DOHH2 (cell line): ENCODE data around the gene RSAD2.

Experiments used
- H3F3A ChIP-seq: fragments of 200-600 bp; sonication (generic), shearing (Covaris generic); 2 replicates; pipeline ENCODE4 v1.6.0; 2016; ENCODE audit warnings: antibody characterized with exemption, mild to moderate bottlenecking; ENCODE audit not compliant: control insufficient read depth, insufficient read depth
- H3K27ac ChIP-seq: fragments of 200-600 bp; sonication (generic); 2 replicates; pipeline ENCODE4 v1.5.1; 2014; ENCODE audit warnings: low read depth, mild to moderate bottlenecking, low read length, moderate library complexity
- H3K27me3 ChIP-seq: fragments of 200-600 bp; sonication (generic); 2 replicates; pipeline ENCODE4 v1.6.1; 2014; ENCODE audit warnings: mild to moderate bottlenecking, low read length, mixed read lengths; ENCODE audit not compliant: control insufficient read depth
- H3K36me3 ChIP-seq: fragments of 200-600 bp; sonication (generic); 2 replicates; pipeline ENCODE4 v1.6.1; 2014; ENCODE audit warnings: mild to moderate bottlenecking, low read length, moderate library complexity, mixed read lengths; ENCODE audit not compliant: control insufficient read depth
- H3K4me1 ChIP-seq: fragments of 200-600 bp; sonication (generic); 2 replicates; pipeline ENCODE4 v1.6.1; 2014; ENCODE audit warnings: mild to moderate bottlenecking, low read length, mixed read lengths; ENCODE audit not compliant: control insufficient read depth
- H3K4me2 ChIP-seq: fragments of 200-600 bp; sonication (generic); 2 replicates; pipeline ENCODE4 v1.6.0; 2014; ENCODE audit warnings: mild to moderate bottlenecking, low read length, moderate library complexity
- H3K4me3 ChIP-seq: fragments of 200-600 bp; sonication (generic); 2 replicates; pipeline ENCODE4 v1.5.1; 2014; ENCODE audit warnings: mild to moderate bottlenecking, low read length, mixed read lengths
- H3K79me2 ChIP-seq: fragments of 200-600 bp; sonication (generic); 2 replicates; pipeline ENCODE4 v1.6.1; 2014; ENCODE audit warnings: mild to moderate bottlenecking, low read length, mixed read lengths; ENCODE audit not compliant: control insufficient read depth
- H3K9me2 ChIP-seq: fragments of 200-600 bp; sonication (generic); replicated peaks from 2 replicates; pipeline ENCODE4 v1.6.1; 2014; ENCODE audit warnings: mild to moderate bottlenecking, low read length, mixed read lengths; ENCODE audit not compliant: control insufficient read depth
- H3K9me3 ChIP-seq: fragments of 200-600 bp; sonication (generic); 2 replicates; pipeline ENCODE4 v1.6.1; 2014; ENCODE audit warnings: antibody characterized with exemption, low read length, mixed read lengths; ENCODE audit not compliant: control insufficient read depth, insufficient read depth
- H4K20me1 ChIP-seq: fragments of 200-600 bp; sonication (generic); 2 replicates; pipeline ENCODE4 v1.6.0; 2014; ENCODE audit warnings: low read depth, mild to moderate bottlenecking, antibody characterized with exemption, low read length, moderate library complexity; ENCODE audit not compliant: control insufficient read depth, insufficient read depth
- CTCF ChIP-seq: fragments of 200-600 bp; sonication (generic); IDR thresholded peaks from one replicate; pipeline ENCODE4 v1.5.1; 2014; ENCODE audit warnings: antibody characterized with exemption, mild to moderate bottlenecking, low read depth, low read length; ENCODE audit not compliant: poor library complexity, severe bottlenecking
- EZH2phosphoT487 ChIP-seq: fragments of 200-600 bp; sonication (generic); IDR thresholded peaks from 2 replicates; pipeline ENCODE4 v1.6.1; 2017; ENCODE audit warnings: borderline replicate concordance, mild to moderate bottlenecking, antibody characterized with exemption, low read length, moderate library complexity, mixed read lengths

Gene RSAD2

DNA sequence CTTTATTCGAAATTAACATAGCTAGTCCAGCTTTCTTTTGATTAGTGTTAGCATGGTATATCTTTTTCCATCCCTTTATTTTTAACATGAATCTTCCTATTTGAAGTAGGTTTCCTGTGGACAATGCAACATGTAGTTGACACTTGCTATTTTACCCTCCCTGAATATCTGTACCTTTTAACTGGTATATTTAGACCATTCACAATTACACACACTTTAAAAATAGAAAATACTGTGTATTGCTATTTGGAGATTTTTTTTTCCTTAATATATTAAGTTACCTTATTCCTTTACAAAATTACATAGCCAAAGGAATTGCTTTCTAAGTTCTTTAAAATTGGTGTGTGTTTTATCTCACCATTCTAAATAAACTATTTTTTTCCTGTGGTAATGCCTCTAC lies 54.6 kb downstream of the RSAD2 start:
- no peaks in the 10 kb centered on the region for H3F3A ChIP-seq
- H3K4me2 ChIP-seq = no peak overlapping the region
- no peak overlapping the region for H3K4me3 ChIP-seq
- H3K79me2 ChIP-seq = no peaks in the 10 kb centered on the region
- no peaks in the 10 kb centered on the region for H3K36me3 ChIP-seq
- no peak overlapping the region for H3K27ac ChIP-seq
- H3K27me3 ChIP-seq = no peaks in the 10 kb centered on the region
- H4K20me1 ChIP-seq = no peaks in the 10 kb centered on the region
- no peaks in the 10 kb centered on the region for H3K9me2 ChIP-seq
- TF ChIP-seq EZH2phosphoT487 = no peak
- no peak for TF ChIP-seq CTCF
- H3K4me1 ChIP-seq = no peaks in the 10 kb centered on the region
- H3K9me3 ChIP-seq = no peaks in the 10 kb centered on the region

DNA sequence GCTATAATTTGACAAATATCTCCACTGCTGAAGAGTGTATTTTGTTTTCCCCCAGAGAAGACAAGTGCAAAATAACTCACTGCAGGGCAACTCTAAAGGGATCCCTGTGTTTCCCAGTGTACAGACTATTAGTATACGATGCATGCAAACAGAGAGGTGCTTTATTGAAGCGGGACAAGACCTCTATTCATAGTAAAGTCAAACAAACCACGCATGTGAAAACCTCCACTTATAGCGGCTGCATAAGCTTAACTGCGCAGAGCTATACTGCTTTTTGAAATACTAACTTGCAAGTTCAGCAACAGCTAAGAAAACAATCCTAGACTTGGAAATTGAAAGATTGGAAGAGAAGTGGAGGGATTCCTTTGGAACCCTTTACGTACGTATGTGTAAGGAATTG lies 55.3 kb downstream of the RSAD2 start:
- TF ChIP-seq EZH2phosphoT487 (no peak), CTCF (no peak)
- no peak overlapping the region for H3K27ac ChIP-seq
- no peaks in the 10 kb centered on the region for H3K9me3 ChIP-seq

GRCh38 chr2:6933911-6934310 lies 56.3 kb downstream of the RSAD2 start:
- Histone ChIP-seq H3K79me2 (no peaks in the 10 kb centered on the region), H3K4me2 (no peak overlapping the region)

More for the DNA sequence above, 55.3 kb downstream of the RSAD2 start:
- Histone ChIP-seq H3K36me3 (no peaks in the 10 kb centered on the region), H3K9me2 (no peaks in the 10 kb centered on the region), H4K20me1 (no peaks in the 10 kb centered on the region), H3K4me1 (no peaks in the 10 kb centered on the region), H3K27me3 (no peaks in the 10 kb centered on the region), H3K79me2 (no peaks in the 10 kb centered on the region), H3K4me2 (no peak overlapping the region), H3F3A (no peaks in the 10 kb centered on the region), H3K4me3 (no peak overlapping the region)

More at GRCh38 chr2:6933911-6934310, 56.3 kb downstream of the RSAD2 start:
- Histone ChIP-seq H3K27me3 (no peaks in the 10 kb centered on the region), H3K9me3 (no peaks in the 10 kb centered on the region), H3K4me1 (no peaks in the 10 kb centered on the region), H3K36me3 (no peaks in the 10 kb centered on the region), H3K27ac (no peak overlapping the region), H4K20me1 (no peaks in the 10 kb centered on the region), H3K9me2 (no peaks in the 10 kb centered on the region), H3F3A (no peaks in the 10 kb centered on the region), H3K4me3 (no peak overlapping the region)
- TF ChIP-seq CTCF (no peak), EZH2phosphoT487 (no peak)
